ENCODE results near the gene CTTN.

- no peak for TF ChIP-seq POLR2A (IDR thresholded peaks at IDR 0.05; ENCODE audit: low read length)
- TF ChIP-seq GATA1 (IDR thresholded peaks at IDR 0.05; ENCODE audit: low read depth, low read length): no peak
Observed at GRCh38 chr11:70383664-70384565, 14.4 kb upstream of the CTTN start.
